DLD1 (cell line): Measurements from ENCODE around the gene SERPINH1.
"Not testable (repeated sequence)": the region's sequence is repeated elsewhere in the genome, so short reads cannot be mapped to it uniquely, and the experiment has no call there.

Experiments
- in situ Hi-C: cut with HindIII; loops from 2 replicates; pipeline ENCODE4 v1.10.0; 2017; ENCODE audit warnings: low sequenced_read_pairs

SERPINH1 gene

DNA sequence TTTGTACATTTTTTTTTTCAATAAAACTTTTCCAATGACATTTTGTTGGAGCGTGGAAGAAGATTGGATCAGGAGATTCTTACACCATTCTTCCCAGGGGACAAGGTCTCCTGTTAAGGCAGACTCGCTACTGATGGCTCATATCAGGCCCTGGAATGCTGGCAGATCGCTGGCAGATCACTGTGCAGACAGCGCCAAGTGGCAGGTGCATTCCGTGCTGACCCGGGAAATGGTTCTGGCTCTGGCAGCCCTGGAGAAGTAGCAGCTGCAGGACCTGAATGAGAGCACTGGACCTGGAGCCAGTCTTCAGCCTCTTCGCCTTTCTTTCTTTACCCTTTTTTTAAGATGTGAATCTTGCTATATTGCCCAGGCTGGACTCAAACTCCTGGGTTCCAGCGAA, 10.7 kb downstream of the SERPINH1 start:
- in situ Hi-C loops, result no loop called here

DNA sequence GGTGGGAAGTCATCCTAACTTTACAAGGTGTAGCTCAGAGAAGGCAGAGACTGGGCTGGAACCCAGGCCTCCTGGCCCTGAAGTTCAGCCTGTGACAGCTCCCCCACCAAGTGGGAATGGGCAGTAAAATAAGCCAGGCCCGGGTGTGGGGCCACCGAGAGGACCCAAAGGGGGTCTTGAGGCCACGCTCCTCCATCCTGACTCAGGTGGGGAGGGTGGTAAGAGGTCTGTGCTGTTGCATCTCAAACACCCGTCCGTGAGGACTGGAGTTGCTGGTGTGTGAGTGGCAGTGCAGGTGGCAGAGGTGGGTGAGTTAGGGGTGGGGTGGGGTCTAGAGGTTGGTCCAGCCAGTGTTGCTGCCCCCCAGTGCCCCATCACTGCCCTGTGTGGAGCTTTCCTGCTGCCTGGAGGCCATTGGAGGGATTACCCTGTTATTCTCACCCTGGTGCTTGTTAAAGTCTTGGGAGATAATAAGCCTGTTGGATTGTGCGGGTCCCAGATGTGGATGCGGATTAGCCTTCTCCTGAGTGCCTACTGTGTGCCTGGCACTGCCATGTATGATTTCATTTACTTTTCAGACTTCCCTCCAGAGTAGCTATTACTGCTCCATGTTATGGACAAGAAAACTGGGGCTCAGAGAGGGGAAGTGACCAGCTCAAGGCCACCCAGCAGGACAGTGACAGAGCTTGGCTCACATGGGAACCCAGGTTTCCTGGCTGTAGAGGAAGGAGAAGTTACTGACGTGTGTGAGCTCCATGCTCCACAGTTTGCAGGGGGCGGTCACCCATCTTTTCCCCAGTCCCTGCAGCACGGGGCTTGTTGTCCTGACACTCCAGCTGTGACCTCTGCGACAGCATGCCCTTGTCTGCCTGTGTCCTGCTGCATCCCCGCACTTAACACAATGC, 12.9 kb downstream of the SERPINH1 start:
- in situ Hi-C loops, result no loop called here

DNA sequence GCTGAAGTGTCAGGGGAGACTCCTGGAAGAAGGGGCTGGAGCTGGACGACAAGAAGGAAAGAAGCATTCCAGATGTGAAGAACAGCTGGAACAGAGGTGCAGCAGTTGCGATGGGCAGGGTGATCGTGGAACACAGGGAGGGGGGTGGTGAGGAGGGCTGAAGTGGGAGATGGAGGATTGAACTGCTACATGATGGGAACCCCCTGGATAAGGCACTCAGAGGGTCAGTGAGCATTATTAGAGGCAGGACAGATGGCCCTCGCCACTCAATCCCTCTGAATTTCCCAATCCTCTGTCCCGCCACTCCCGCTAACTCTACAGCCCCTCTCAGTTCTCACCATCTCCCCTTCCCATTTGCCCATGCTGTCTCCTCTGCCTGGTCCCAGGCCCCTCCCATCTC, 14.0 kb downstream of the SERPINH1 start:
- in situ Hi-C loops, result no loop called here

DNA sequence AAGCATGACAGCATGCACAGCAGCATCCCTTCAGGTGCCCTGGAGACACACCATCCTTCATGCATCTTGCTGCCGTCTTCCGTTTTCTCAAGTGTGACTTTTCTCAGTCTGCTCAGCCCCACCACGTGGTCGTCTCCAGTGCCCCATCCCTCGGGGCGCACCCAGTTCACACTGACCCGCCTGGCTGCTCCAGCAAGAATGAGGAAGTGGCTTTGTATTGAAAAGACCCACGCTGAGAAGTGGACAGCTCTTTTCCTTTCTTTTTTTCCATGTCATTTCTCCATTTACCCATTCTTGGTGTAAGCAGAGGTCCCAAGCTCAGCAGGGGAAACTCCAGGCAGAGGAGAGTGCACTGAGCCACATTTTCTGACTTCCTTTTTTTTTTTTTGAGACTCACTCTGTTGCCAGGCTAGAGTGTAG, 14.5 kb downstream of the SERPINH1 start:
- in situ Hi-C loops, result no loop called here

DNA sequence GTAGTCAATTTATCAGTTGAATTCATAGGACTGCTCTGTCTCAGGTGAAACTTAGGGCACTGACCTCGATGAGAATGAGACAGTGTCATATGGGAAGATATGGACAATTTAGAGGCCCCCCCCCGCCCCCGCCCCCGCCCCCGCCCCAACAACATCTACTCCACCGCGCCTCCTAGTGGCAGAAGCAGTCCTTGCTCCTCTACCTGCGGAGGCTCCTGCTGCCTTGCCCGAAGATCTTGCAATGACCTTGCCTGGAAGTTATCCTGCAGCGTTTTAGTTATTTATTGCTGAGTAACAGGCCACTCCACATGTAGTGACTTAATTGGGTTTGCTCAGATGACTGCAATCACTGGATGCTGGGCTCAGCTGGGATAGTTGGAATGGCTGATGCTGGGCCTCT, 15.2 kb downstream of the SERPINH1 start:
- in situ Hi-C loops, result no loop called here

DNA sequence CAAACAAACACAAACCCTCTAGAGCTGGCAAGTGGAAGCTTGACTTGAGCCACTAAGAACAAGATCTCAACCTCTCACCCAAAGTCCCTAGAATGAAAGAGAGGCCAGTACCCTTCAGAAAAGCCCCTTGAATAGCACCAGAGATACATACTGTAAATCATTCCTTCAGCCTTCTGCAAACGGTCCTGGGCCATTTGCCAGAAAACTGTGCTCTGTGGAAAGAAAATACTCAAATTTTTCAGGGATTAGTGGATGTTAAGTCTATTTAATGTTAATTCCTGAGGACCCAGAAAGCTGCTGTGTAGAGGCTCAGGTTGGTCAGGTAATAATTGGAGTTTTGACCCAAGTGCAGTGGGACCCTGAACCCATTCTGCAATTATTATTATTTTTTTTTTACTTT, 16.9 kb downstream of the SERPINH1 start:
- in situ Hi-C loops, result no loop called here

DNA sequence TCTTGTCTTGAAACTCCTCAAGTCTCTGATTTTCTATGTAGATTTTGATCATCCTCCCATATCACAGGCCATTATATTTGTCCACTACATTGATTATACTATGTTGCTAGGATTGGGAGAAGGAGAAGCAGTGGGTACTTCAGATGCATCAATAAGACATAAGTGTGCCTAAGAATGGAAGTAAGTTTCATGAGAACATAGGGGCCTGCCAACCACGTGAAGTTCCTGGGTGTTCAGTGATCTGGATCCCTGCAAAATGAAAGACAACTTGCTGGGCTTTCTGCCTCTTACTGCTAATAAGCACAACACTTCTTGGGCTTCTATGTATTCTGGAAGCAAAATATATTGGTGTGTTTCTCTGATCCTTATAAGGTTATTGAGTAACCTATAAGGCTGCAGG, 17.8 kb downstream of the SERPINH1 start:
- in situ Hi-C loops, result no loop called here

DNA sequence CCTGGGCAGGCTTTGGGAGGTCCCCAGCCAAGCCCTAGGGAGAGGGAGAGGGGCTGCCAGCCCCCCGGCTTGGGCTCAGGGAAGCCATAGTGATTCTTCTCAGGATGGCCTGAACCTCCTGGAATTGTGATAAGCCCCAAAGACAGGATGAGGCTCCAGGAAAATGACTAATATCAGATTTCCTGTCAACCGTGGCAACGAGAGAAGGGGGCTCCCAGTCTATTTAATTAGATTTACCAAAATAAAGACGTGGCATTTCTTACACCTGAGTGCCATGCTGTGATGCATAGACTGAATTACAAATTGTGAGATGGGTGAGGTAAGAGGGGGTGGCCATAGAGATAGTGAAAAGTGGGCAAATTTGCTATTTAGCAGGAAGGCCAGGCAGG, 20.4 kb downstream of the SERPINH1 start:
- in situ Hi-C loops, result no loop called here

DNA sequence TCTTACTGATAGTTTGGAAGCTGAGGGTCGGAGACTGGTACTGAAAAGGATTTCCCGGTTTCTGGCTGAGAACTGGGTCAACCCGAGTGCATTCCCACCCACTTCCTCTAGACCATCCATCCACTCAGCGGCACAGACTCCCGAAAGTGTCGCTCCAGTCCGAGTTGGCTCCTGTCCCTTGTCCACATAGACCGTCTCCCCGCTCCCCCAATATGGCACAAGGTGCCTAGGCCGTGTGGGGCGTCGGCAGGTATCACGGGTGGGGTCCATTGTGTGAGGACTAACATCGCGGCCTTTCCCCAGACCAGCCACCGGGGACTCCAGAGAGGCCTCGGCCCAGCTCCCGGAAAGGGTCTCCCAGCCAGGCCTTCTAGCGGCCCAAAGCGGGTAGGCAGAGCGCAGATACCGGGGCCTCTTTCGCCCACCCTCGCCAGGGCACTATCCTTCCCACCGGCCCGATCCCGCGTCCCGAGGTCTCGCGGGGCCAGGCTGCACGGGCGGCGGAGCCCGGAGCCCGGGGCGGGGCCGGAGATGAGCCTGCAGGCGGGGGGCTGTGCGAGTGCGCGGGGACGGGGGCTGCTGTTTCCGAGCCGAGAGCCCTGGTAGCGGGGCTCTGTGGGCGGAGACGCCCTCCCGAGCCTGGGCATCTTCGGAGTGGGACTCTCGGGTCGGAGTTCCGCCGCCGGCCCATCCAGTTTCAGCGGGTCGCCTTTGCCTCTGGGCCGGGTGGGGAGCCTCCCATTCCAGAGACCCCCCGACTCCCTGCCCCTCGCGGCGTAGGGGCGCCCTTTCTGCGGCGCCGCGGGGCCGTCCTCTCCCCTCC, 21.1 kb downstream of the SERPINH1 start:
- in situ Hi-C loops, result no loop called here

DNA sequence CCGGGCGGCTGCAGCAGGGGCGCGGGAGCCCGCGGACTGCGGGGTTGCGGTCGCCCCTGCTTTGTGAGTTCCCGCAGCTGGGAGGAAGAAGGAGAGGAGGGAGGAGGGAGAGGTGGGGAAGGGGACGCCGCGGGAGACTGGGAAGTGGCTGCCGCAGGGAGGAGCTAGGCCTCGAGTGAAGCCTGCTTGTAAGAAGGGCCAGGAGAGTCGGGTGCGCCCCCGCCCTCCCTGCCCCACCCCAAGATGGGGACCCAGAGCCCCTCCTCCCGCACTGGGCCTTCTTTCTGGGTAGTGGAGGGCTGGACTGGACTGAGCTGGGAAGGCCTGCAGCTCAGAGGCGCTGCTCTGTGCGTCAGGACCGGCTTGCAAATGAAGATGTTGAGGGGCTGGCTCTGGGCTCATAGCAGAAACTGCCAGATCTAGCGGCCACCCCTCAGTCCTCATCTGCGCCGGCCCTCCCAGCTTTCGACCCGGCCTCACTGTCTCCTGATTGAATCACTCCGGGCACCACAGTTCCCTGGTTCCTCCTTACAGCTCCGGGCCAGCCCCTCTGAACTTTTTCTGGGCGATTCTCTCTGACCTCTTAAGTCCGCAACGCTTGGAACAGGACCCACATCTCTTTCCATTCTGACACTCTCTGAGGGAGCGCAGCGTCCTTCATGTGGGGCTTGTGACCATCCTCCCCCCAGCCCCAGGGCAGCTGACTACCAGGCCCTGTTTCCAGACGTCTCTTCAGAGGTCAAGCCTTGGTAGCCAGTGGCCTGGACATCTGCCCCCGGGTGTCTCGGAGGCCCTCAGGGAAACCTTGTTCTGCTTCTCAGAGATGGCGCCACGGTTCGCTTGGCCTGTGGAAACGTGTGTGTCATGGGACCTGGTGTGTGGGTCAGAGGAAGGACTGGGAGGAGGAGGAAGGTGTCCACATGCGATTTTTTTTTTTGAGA, 21.9 kb downstream of the SERPINH1 start:
- in situ Hi-C loops, result no loop called here

DNA sequence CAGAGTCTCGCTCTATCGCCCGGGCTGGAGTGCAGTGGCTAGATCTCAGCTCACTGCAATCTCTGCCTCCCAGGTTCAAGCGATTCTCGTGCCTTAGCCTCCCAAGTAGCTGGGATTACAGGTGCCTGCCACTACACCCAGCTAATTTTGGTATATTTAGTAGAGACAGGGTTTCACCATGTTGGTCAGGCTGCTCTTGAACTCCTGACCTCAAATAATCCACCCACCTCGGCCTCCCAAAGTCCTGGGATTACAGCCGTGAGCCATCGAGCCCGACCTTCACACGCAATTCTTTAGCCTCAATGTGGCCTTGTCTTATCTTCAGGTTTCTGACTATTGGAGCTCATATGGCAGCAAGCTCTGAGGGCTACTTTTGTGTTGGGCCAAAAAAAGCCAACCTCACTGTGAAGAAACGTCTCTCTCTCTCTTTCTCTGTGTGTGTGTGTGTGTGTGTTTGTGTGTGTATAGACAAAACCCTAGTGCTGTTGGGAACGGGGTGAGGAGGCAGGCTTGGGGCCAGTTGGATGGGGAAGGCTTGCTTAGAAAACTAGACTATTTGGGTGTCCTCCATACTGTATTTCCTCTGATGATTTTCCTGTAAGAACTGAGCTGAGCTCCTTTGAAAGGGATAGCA, 22.7 kb downstream of the SERPINH1 start:
- in situ Hi-C loops, result not testable (repeated sequence)

DNA sequence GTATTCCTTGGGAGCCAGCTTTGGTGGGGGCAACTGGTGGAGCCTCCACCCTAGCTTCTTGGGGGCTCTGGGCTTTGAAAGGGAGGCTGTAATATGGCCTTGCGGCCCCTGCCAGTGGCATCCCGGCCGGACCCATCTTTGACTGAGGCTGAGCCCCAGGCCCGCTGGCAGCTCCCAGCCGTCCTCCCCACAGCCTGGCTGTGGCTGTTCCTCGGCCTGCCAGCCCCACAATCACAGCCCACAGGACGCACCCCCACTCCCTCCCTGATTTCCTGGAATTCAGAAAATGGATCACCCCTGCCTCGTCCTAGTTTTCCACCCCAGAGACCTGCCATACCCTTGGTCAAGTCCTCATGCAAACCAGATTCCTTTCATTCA, 23.2 kb downstream of the SERPINH1 start:
- in situ Hi-C loops, result no loop called here

DNA sequence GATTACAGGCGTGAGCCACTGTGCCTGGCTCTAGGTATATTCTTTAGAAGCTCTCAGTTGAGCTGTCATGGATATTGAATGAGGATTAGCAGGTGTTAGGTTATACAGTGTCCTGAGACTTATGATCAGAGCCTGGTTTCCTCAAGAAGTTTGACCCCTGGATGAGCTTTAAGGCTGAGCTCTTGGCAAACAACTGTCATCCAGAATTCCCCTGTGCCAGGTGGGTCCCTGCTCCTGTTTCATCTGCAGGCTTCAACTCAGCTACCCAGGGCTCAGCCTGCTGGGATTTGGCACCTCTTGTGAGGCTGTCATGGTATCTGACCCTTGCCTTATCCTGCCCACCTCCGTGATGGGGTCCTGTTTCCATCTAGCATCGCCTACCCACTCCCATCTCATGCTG, 24.3 kb downstream of the SERPINH1 start:
- in situ Hi-C loops, result no loop called here

DNA sequence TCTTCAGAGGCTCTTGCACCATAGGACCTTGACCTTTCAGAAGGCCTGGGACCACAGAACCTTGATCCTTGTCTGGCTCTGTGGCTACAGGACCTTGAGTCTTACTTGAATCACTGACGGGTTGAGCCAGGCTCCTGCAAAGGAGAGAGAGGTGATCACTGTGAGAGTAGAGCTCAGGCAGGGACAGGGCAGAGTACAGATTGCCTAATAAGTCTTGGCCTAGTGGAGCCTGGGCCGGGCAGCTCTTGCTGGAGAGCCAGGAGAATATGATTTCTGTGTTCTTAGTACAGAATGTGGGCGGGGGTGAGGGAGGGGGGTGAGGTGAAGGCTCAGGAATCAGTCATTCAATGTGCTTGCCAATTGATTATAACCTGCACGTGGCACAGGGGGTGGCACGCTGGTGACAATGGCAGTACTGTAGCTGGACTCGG, 26.0 kb downstream of the SERPINH1 start:
- in situ Hi-C loops, result no loop called here

DNA sequence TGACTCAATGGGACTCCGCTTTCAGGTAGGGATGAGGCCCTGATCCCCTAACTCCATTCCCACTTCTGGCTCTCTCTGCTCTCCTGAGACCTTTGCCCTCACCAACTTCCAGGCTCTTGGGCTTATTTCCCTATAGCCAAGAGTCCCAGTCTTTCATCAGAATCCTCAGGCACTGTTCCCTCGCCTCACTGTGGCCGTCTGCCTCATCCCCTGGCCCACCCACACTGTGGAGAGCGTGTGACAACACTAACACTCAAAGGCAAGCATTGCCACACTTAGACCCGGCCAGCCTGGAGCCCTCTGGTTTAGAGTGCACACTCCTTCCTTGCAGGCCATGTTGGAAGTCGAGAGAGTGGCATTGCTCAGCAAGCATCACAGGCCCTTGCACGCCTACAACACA, 27.0 kb downstream of the SERPINH1 start:
- in situ Hi-C loops, result no loop called here

DNA sequence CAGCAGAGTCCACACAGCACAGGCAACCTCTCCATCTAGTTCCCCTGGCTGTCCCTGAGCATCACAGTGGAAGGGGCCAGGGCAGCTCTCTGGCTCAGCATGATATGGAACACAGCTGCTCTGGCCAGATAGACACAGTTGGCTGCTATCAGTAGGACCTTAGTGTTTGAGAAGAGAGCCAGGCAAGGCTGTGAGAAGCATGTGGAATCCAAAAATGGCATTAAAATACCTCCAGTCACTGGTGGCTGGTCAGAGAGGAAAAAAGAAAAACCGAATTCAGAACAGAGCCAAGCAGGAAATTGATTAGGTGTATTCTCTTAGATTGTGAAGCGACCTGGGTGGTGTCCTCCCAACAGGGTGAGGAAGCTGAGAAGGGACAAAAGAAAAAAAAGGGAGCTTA, 27.9 kb downstream of the SERPINH1 start:
- in situ Hi-C loops, result no loop called here

DNA sequence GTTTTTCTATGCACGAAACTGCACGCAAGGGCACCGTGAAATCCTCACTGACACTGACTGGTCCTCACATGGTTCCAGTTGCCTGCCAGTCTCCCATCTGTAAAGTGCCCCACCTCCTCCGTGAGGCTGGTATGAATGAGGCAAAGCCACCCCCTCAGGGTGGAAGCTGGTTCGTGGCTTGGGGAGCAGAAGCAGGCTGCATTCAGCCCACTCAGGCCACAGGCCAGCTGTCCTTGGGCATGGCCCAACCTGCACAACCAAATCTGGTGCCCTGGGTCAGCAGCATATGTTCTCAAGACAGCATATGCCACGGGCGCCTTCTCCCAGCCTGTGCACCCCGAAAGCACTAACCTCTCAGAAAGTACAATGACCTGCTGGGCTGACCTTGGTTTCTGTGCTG, 29.3 kb downstream of the SERPINH1 start:
- in situ Hi-C loops, result no loop called here

DNA sequence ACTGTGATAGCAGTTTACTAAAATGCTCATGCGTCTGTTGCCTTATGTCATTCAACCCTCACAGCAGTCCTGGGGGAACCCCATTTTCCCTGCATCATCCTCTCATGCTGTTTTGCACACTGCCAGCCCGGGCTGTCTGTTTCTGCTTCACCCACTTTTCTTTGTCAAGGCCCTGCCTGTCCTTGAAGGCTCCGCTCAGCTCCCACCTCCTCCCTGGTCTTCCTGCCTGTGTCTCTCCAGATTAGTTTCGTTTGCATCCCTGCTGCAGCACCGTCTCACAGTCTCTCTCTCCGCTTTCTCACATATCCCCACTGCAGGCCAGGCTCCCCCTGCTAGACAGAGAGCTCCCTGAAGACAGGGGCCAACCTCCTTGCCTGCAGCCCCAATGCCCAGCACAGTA, 29.9 kb downstream of the SERPINH1 start:
- in situ Hi-C loops, result no loop called here

DNA sequence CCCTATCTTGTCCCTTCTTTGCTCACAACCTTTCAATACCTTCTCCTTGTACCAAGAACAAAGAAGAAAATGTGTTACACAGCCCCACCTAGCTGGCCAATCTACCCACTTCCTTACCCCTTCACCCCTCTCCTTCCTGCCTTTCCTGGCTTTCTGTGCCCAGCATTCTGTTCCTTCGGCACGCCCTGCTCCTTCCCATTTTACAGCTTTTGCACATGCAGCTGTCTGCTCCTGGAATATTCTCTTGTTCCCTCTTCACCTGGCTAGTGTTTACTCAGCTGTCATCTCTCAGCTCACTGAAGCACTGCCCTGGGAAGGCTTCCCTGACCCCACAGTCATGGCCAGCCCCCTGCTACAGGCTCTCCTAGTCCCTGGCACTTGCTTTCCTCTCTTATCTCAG, 30.7 kb downstream of the SERPINH1 start:
- in situ Hi-C loops, result no loop called here

DNA sequence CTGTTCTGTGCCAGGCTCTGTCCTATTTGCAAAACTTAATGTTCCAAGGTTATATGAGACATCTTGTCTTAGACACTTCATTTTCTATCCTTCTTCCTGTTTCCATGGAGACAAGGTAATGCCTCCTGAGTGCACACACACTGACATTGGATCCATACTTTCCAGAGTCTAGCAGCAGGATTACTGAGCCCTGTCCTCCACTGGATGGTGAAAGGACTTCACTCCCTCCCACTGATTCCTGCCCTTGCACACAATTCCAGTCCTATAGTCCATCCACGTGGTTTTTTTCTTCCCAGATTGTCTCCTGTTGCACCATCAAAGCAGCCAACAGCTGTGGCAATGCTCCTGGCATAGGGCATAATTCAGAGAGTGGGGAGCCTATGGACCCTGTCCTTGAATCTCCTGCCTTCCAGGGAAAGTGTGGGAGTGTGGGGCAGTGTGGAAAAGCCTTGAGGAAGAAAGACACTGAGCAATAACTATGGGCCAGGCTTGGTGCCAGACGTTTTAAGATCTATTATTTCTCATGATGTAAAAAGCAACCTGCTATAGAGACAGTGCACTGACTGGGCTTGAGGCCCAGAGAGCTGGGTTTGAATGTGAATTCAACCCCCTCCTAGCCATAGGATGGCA, 31.3 kb downstream of the SERPINH1 start:
- in situ Hi-C loops, result no loop called here
